ENCODE results near the gene AP1B1. TPM values are rescaled to one million over a fixed set of nuclear protein-coding genes. Genes with fewer than 3 reads are reported as not detected.

Gene AP1B1
- total RNA-seq, 2 experiments from 2014 or later, result 70.2 to 71.4 TPM

DNA sequence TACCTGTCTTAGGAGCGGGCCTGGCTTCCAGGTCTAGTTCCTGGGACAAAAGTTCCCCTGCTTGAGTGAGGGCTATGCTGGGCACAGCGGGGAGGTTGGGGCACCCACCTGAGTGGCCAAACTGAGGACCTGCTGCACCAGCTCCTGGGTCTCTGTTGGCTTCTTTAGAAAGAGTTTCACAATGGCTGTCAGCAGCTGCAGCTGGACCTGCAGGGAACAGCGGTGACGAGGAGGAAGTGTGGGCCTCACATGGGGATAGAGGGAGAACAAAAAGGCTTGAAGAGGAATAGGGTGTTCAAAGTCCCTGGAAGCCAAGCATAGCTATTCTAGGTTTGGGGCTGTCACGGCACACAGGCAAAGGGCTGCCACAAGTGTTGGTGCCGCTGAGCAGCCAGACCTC lies 46.2 kb downstream of the AP1B1 start:
- peaks cover 60% of the 10 kb centered on the region for H3K36me3 Mint-ChIP-seq (ENCODE audit: low read depth)
- H3K9me3 Mint-ChIP-seq, result no peaks in the 10 kb centered on the region
- no peak overlapping the region for H3K27ac Mint-ChIP-seq
- no peaks in the 10 kb centered on the region for H3K27me3 Mint-ChIP-seq
- DNase-seq, result no peak
- H3K4me1 Mint-ChIP-seq, result peaks cover 2% of the 10 kb centered on the region
- ChIA-PET POLR2A (no interaction called here), CTCF (no interaction called here)
- H3K4me3 Mint-ChIP-seq, result no peak overlapping the region

DNA sequence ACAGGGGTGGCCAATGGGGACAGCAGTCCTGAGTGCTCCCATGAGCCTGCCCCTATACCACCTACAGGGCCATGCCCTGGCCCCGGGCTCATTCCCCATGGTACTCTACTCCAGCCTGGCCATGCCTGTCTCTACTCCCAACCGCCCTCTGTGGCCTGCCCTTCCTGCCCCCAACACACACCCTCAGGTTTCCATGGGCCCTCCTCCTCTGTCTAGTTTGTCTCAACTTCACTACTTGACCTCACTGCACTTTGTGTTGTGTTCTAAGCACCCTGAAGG lies 46.6 kb downstream of the AP1B1 start:
- H3K4me1 Mint-ChIP-seq, result peaks cover 2% of the 10 kb centered on the region
- CTCF ChIA-PET, result no interaction called here
- H3K27ac Mint-ChIP-seq, result no peak overlapping the region
- H3K36me3 Mint-ChIP-seq (ENCODE audit: low read depth), result peaks cover 60% of the 10 kb centered on the region
- H3K4me3 Mint-ChIP-seq, result no peak overlapping the region
- H3K27me3 Mint-ChIP-seq, result no peaks in the 10 kb centered on the region
- no peak for DNase-seq
- H3K9me3 Mint-ChIP-seq, result no peaks in the 10 kb centered on the region
- POLR2A ChIA-PET, result no interaction called here

DNA sequence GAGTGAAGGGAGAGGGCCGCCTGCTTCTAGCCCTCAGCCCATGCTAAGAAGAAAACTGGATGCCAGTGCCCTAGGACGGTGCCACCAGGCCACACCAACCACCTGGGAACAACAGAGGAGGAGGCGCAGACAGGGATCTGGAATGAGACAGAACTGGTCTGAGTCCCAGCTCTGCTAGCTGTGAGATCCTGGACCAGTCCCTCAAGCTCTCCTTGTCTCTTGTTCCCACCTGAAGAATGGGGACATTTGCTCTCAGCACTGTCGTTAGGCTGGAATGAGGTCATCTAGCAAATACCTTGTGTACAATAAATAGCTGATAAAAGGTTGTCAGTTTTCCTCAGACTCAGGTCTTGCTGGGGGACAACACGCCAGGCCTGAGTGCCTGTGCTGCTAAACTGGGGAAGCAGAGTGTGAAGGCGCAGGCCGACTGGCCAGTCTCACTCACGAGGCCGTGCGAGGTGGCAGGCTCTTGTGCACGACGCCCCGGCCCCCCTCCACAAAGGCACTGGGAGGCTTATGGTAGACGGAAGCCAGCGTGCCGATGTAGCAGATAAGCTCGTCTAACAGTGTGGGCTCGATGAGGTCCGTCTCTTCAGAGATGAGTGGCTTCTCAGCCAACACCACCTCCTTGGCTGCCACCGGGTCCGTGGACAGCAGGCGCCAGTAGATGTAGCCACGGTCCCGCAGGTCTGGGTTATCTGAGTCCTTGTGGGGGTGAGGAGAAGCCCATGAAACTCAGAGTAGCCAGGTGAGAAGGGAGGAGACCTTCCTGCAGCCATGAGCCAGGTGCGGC lies 47.1 kb downstream of the AP1B1 start:
- H3K4me3 Mint-ChIP-seq, result no peak overlapping the region
- H3K4me1 Mint-ChIP-seq, result peaks cover 2% of the 10 kb centered on the region
- DNase-seq, result no peak
- no peak overlapping the region for H3K27ac Mint-ChIP-seq
- ChIA-PET POLR2A (no interaction called here), CTCF (no interaction called here)
- H3K36me3 Mint-ChIP-seq (ENCODE audit: low read depth), result peaks cover 59% of the 10 kb centered on the region
- no peaks in the 10 kb centered on the region for H3K9me3 Mint-ChIP-seq
- H3K27me3 Mint-ChIP-seq, result no peaks in the 10 kb centered on the region

DNA sequence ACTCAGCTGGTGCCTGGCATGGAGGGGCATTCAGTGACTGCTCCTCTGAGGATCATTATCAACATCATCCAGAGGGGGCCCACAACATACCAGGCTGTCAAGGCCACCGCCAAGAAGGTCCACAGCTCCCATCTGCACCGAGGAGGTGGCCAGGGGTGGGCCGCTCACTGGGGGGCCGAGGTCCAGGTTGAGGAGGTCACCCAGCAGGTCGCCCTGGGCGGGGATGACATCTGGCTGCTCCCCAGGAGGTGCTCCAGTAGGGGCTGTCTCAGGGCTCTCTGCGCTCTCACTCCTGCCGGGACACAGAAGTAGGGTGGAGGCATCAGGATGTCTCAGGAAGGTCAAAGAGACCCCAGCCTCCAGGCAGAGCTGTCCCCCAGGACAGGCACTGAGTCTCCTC lies 47.8 kb downstream of the AP1B1 start:
- ChIA-PET POLR2A (no interaction called here), CTCF (no interaction called here)
- H3K27ac Mint-ChIP-seq, result no peak overlapping the region

DNA sequence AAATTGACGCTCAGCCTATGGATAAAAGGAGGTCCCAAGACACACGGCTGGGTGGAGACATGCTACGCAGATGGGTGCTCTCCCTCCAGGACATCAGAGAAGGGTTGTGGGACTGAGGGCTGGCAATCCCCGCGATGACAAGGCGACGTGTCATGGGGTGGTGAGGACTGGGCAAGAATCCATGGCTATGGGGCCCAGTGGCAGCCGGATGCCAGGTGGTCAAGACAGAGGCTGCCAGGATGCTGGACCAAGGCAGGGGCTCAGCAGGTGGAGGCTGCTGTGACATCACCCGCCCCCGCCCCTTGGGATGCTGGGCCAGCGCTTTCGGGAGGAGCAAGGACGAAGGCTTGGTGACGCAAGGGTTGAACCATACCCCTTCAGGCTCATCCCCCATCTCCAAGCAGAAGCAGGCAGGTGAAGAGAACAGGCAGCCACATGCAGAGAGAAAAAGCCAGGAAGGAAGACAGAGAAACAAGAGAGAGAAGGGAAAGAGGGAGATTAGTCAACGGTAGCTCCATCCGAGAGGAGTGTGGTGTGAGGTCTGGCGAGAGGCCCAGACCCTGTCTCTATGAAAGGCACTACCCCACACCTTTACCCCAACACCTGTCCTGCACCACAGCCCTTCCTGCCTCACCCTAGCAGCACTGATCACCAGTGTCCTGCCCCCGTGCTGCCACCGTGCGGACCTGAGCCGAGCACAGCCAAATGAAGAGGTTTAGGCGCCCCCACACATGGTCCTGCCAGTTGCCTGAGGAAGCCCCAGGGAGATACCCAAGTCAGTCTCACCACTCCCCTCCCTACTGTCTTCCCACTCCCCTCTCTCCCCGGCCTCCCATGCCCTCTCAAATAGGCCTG lies 48.8 kb downstream of the AP1B1 start:
- ChIA-PET CTCF (no interaction called here), POLR2A (no interaction called here)
- Mint-ChIP-seq H3K4me1 (peaks cover 2% of the 10 kb centered on the region), H3K9me3 (no peaks in the 10 kb centered on the region), H3K4me3 (no peak overlapping the region), H3K27me3 (no peaks in the 10 kb centered on the region), H3K27ac (no peak overlapping the region), H3K36me3 (ENCODE audit: low read depth) (peaks cover 65% of the 10 kb centered on the region)
- DNase-seq, result no peak

More for the DNA sequence above, 47.8 kb downstream of the AP1B1 start:
- Mint-ChIP-seq H3K9me3 (no peaks in the 10 kb centered on the region), H3K27me3 (no peaks in the 10 kb centered on the region), H3K4me3 (no peak overlapping the region), H3K4me1 (peaks cover 2% of the 10 kb centered on the region), H3K36me3 (ENCODE audit: low read depth) (peaks cover 61% of the 10 kb centered on the region)
- no peak for DNase-seq

DNA sequence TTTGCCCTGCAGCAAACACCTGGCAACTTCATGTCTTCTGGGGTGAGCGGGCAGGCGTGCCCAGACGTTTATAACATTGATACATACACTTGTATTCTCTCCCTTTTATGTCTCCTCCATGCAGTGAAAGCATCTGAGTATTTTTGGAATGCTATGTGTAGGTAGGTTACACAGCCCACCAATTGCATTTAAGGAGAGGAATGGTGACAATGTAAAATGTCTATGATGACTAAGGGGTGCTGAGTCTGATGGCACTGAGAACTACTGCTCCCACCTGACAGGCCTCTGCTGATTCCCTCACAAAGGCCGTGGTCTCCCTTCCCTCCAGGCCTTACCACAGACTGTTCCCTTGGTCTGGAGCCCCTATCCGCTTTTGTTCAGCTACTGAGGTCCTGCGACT lies 50.0 kb downstream of the AP1B1 start:
- Mint-ChIP-seq H3K9me3 (no peaks in the 10 kb centered on the region), H3K36me3 (ENCODE audit: low read depth) (peaks cover 63% of the 10 kb centered on the region), H3K27ac (no peak overlapping the region), H3K4me3 (no peak overlapping the region), H3K27me3 (no peaks in the 10 kb centered on the region), H3K4me1 (no peaks in the 10 kb centered on the region)
- ChIA-PET POLR2A (no interaction called here), CTCF (no interaction called here)
- no peak for DNase-seq

DNA sequence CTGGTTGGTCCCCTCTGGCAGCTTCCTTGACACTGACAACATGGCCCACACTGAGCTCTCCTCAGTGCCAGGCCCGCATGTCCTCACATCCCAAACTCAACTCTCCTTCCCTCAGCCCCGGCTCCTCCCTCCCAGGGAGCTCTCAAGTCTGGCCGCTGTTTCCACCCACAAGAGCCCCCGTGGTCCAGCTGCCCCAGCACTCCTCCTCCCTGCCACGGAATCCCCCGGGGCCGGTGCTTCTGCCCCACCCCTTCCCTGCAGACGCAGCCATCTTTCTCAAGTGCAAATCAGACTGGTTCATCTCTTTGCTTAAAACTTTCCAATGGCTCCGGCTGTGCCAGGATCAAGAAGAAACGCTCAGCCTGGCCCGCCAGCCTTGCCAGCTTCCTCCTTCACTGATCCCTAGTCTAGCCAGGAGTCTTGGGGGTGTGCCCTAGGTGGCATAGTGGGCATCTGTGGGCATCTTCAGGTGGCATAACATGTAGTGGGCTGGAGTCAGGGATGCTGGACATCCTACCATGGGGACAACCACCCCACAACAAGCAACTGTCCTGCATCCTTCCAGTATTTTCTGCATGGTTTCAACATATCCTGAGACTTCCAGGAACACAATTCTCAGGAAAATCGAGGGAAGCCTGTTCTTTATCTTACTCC lies 50.6 kb downstream of the AP1B1 start:
- Mint-ChIP-seq H3K27ac (no peak overlapping the region), H3K36me3 (ENCODE audit: low read depth) (peaks cover 61% of the 10 kb centered on the region), H3K9me3 (no peaks in the 10 kb centered on the region), H3K4me3 (no peak overlapping the region), H3K4me1 (no peaks in the 10 kb centered on the region), H3K27me3 (no peaks in the 10 kb centered on the region)
- DNase-seq, result no peak
- POLR2A ChIA-PET, result no interaction called here
- CTCF ChIA-PET, result interaction anchor here (1.1 kb wide), 1 partner anchor 24 kb away, joined by 3 read pairs; no protein-coding TSS in a partner anchor

DNA sequence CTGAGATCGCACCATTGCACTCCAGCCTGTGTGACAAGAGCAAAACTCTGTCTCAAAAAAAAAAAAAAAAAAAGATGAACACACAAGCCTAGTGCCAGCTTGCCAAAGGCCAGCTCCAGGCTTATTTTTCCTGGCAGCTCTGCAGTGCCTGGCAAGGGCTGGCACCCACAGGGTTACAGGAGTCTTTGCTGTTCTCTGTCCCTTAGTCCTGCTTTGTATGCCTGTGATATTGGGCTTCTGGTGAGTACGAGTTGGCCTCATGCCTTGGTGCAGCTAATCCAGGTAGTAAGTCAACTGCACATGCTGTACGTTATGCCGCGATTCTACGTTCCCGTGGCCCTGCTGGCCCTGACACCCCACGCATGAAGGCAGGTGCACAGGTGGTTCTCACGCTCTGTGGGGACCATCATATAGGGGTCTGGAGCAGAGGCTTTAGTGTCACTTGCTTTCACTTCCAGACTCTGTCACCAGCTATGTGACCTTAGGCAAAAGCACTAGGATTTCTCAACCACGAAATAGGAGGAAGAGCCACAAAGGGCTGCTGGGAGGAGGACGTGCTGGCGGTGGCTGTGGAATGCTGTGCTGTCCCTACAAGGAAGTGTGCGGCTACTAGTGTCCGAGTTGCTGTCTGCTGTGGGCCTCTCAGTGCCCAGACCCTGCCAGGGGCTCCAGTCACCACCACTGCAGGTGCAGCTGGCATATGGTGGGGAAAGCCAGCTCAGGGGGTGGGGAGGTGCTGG lies 51.4 kb downstream of the AP1B1 start:
- Mint-ChIP-seq H3K4me1 (no peaks in the 10 kb centered on the region), H3K9me3 (no peaks in the 10 kb centered on the region), H3K36me3 (ENCODE audit: low read depth) (peaks cover 56% of the 10 kb centered on the region), H3K27ac (no peak overlapping the region), H3K4me3 (no peak overlapping the region), H3K27me3 (no peaks in the 10 kb centered on the region)
- no peak for DNase-seq
- POLR2A ChIA-PET, result no interaction called here
- CTCF ChIA-PET, result interaction anchor here (0.7 to 1.1 kb wide), 2 partner anchors 24 to 578 kb away, joined by 3 read pairs; no protein-coding TSS in a partner anchor

DNA sequence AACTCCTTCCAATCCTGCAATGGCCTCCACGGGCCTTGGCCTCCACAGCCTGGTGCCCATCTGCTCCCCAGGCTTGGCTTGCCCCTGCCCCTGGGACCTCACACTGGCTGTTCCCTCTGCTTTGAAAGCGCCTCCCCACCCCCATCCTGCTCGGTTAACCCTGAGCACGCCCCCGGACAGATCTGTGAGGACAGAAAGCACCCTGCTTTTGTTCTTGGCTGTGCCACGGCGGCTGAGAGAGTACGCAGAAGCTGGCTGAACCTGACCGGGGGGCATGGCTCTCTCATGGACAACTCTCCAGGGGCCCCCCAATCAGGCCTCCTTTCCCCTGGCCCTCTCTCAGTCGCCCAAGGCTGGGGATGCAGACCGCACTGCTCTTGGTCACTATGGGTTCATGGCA lies 52.7 kb downstream of the AP1B1 start:
- no peaks in the 10 kb centered on the region for H3K27me3 Mint-ChIP-seq

DNA sequence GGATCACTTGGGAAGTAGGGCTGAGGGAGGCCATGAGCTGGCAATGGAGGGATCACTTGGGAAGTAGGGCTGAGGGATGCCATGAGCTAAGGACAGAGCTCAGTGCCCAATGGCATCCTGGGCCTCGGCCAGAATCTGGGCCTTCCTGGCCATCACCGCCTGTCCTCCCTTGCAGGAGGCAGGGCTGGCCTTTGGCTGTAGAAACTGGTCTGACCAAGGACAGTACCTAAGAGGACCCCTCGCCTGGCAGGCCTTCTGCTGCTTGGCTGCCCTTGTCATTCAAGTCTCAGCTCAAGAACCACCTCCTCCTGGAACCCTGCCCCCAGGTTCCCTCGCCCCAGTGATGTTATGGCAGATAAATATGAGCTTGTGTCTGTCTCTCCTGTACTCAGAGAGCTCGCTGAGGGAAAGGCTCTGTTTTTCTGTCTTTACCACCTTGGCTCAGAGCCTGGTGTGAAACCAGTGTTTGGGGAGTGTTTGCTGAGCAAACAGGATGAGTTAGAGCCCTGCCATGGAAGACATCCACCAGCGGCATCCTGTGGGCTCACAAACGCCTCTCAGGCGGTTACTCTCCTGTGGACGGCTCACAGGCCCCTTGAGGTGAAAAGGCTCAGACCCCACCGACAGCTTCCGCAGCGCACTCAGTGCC lies 53.5 kb downstream of the AP1B1 start:
- no peaks in the 10 kb centered on the region for H3K27me3 Mint-ChIP-seq
- no peaks in the 10 kb centered on the region for H3K9me3 Mint-ChIP-seq
- ChIA-PET POLR2A (no interaction called here), CTCF (no interaction called here)
- no peak overlapping the region for H3K27ac Mint-ChIP-seq
- H3K36me3 Mint-ChIP-seq (ENCODE audit: low read depth), result peaks cover 51% of the 10 kb centered on the region
- no peak overlapping the region for H3K4me3 Mint-ChIP-seq
- H3K4me1 Mint-ChIP-seq, result no peaks in the 10 kb centered on the region
- DNase-seq, result no peak

More for the DNA sequence above, 52.7 kb downstream of the AP1B1 start:
- Mint-ChIP-seq H3K36me3 (ENCODE audit: low read depth) (peaks cover 51% of the 10 kb centered on the region), H3K27ac (no peak overlapping the region), H3K4me1 (no peaks in the 10 kb centered on the region), H3K4me3 (no peak overlapping the region), H3K9me3 (no peaks in the 10 kb centered on the region)
- no peak for DNase-seq
- CTCF ChIA-PET, result no interaction called here
- POLR2A ChIA-PET, result no interaction called here

DNA sequence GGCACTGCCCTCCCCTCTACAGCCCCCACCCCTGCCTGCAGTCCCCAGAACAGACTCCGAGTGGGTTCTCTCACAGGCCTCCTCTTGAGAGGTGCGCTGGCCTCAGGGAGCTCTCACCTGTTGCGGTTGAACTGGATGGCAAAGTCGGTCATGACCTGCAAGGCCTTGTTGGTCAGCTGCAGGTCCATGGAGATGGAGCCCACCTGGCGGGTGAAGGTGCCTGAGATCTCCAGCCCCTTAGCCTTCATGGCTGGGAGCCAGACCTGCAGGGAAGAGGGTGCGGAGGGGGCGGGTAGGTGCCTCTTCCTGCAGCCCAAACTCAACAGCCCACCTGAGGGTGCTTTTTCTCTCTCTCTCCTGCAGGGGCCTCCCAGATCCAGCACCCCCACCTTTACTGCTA lies 54.2 kb downstream of the AP1B1 start:
- ChIA-PET CTCF (no interaction called here), POLR2A (no interaction called here)
- no peak for DNase-seq
- Mint-ChIP-seq H3K27ac (no peak overlapping the region), H3K36me3 (ENCODE audit: low read depth) (peaks cover 46% of the 10 kb centered on the region), H3K4me3 (no peak overlapping the region), H3K4me1 (no peaks in the 10 kb centered on the region), H3K27me3 (no peaks in the 10 kb centered on the region), H3K9me3 (no peaks in the 10 kb centered on the region)

DNA sequence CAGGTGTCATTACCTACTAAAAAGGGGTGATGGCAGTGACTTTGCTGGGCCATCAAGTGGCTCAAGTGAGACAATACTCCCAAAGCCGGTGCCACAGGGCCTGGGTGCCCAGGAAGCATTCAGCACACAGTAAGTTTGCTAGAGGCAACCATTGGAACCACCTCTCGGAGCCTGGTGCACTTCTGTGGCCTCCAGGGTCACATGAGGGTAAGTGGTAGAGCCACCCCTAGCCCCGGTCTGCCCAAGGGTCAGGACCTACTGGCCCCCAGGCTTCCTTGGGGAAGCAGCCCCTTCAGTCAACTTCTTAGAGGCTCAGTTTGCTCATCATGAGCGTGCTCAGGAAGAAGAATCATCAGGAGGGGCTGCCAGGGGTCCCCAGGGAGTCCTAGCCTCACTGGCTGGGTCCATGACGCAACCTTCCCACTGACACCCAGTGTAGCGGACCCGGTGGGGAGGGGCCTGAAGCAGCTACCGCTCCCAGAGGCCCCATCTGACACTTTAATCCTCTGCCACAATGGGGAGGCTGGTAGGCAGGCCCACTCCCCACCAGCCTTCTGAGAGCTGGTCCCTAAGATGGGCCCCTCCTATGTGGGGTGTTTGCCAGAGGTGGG lies 55.4 kb downstream of the AP1B1 start:
- Mint-ChIP-seq H3K36me3 (ENCODE audit: low read depth) (peaks cover 35% of the 10 kb centered on the region), H3K9me3 (no peaks in the 10 kb centered on the region), H3K4me3 (no peak overlapping the region), H3K27me3 (no peaks in the 10 kb centered on the region), H3K27ac (no peak overlapping the region), H3K4me1 (no peaks in the 10 kb centered on the region)
- no peak for DNase-seq
- POLR2A ChIA-PET, result interaction anchor here (1.4 kb wide), 1 partner anchor 9 kb away, joined by 4 read pairs; no protein-coding TSS in a partner anchor
- CTCF ChIA-PET, result no interaction called here
